HCT116 (cell line): ENCODE results near the gene FAM135A. TPM values are rescaled to one million over a fixed set of nuclear protein-coding genes. Genes with fewer than 3 reads are reported as not detected.

Experiments
- ATF3 ChIP-seq: IDR thresholded peaks from 2 replicates; pipeline ENCODE4 v1.6.1; 2012
- CEBPB ChIP-seq: IDR thresholded peaks from 2 replicates; pipeline ENCODE4 v1.6.1; 2012; ENCODE audit warnings: low read depth
- EGR1 ChIP-seq: IDR thresholded peaks from 2 replicates; pipeline ENCODE4 v1.6.1; 2012; ENCODE audit warnings: low read depth
- EZH2 ChIP-seq: fragments of 200-600 bp; sonication (generic); IDR thresholded peaks from 2 replicates; pipeline ENCODE4 v1.6.1; 2017; ENCODE audit warnings: antibody characterized with exemption, mixed run types
- EZH2phosphoT487 ChIP-seq: fragments of 200-600 bp; IDR thresholded peaks from 2 replicates; pipeline ENCODE4 v1.6.1; 2018; ENCODE audit warnings: antibody characterized with exemption, borderline replicate concordance
- FOSL1 ChIP-seq: IDR thresholded peaks from 2 replicates; pipeline ENCODE4 v1.6.1; 2012; ENCODE audit warnings: low read depth
- POLR2AphosphoS5 ChIP-seq: IDR thresholded peaks from 2 replicates; pipeline ENCODE4 v1.6.1; 2011; ENCODE audit warnings: mild to moderate bottlenecking, low read depth, low read length, moderate library complexity
- RAD21 ChIP-seq: IDR thresholded peaks from 2 replicates; pipeline ENCODE4 v1.6.1; 2012; ENCODE audit warnings: low read depth, mild to moderate bottlenecking
- REST ChIP-seq: IDR thresholded peaks from 2 replicates; pipeline ENCODE4 v1.6.1; 2012; ENCODE audit warnings: low read depth
- SIN3A ChIP-seq: IDR thresholded peaks from 2 replicates; pipeline ENCODE4 v1.6.1; 2012; ENCODE audit warnings: low read depth
- SRF ChIP-seq: IDR thresholded peaks from 2 replicates; pipeline ENCODE4 v1.6.1; 2012; ENCODE audit warnings: low read depth
- ZBTB33 ChIP-seq: IDR thresholded peaks from 2 replicates; pipeline ENCODE4 v1.6.1; 2011; ENCODE audit warnings: mild to moderate bottlenecking, low read length, moderate library complexity; ENCODE audit not compliant: insufficient replicate concordance; ENCODE audit errors: extremely low read depth
- total RNA-seq: library from RNA; stranded (reverse); gene quantifications from one replicate; pipeline ENCODE4 v1.2.1, GENCODE V29; 2021; ENCODE audit not compliant: unreplicated experiment

FAM135A gene
- total RNA-seq, 1 experiment from 2014 or later, result 20.8 TPM

- TF ChIP-seq REST, result no peak
- no peak for TF ChIP-seq SRF
- TF ChIP-seq FOSL1, result no peak
- no peak for TF ChIP-seq ATF3
- no peak for TF ChIP-seq CEBPB
- TF ChIP-seq EZH2phosphoT487, result no peak
- TF ChIP-seq ZBTB33, result no peak
- no peak for TF ChIP-seq RAD21
- TF ChIP-seq EZH2, result no peak
- TF ChIP-seq EGR1, result no peak
- peak; percentile 50; the same call in 1 of the 2 replicates for TF ChIP-seq SIN3A
- peak; percentile 97 for TF ChIP-seq POLR2AphosphoS5
Observed at GRCh38 chr6:70566751-70567382, 153.6 kb downstream of the FAM135A start, which contains the start of gene SDHAF4 (continued).
